HEK293 (cell line): ENCODE measurements around the gene CLIP1.

ENCODE experiments used
- BCL11A ChIP-seq: fragments of 450-650 bp; formaldehyde crosslinking; IDR thresholded peaks from 2 replicates; pipeline ENCODE4 v1.5.1; 2016; ENCODE audit warnings: low read depth, missing biosample characterization, missing genetic modification characterization
- EGR2 ChIP-seq: fragments of 450-650 bp; formaldehyde crosslinking; IDR thresholded peaks from 2 replicates; pipeline ENCODE4 v1.5.1; 2016; ENCODE audit warnings: low read depth, missing biosample characterization, missing genetic modification characterization
- GLI4 ChIP-seq: fragments of 450-650 bp; formaldehyde crosslinking; IDR thresholded peaks from 2 replicates; pipeline ENCODE4 v1.5.1; 2016; ENCODE audit warnings: missing biosample characterization, missing genetic modification characterization
- KLF7 ChIP-seq: fragments of 450-650 bp; formaldehyde crosslinking; IDR thresholded peaks from 2 replicates; pipeline ENCODE4 v1.5.1; 2016; ENCODE audit warnings: missing biosample characterization, missing genetic modification characterization, borderline replicate concordance
- KLF9 ChIP-seq: fragments of 450-650 bp; formaldehyde crosslinking; IDR thresholded peaks from 2 replicates; pipeline ENCODE4 v1.5.1; 2016; ENCODE audit warnings: missing biosample characterization, missing genetic modification characterization, low read depth
- SETDB1 ChIP-seq: IDR thresholded peaks from one replicate; pipeline ENCODE4 v1.6.1; 2017; ENCODE audit warnings: mild to moderate bottlenecking, low read length, moderate library complexity, mixed read lengths; ENCODE audit not compliant: insufficient read length
- SP7 ChIP-seq: fragments of 450-650 bp; formaldehyde crosslinking; IDR thresholded peaks from 2 replicates; pipeline ENCODE4 v1.5.1; 2016; ENCODE audit warnings: missing biosample characterization, missing genetic modification characterization
- ZEB2 ChIP-seq: fragments of 450-650 bp; formaldehyde crosslinking; IDR thresholded peaks from 2 replicates; pipeline ENCODE4 v1.5.1; 2016; ENCODE audit warnings: missing biosample characterization, missing genetic modification characterization
- ZNF114 ChIP-seq: fragments of 450-650 bp; formaldehyde crosslinking; IDR thresholded peaks from 2 replicates; pipeline ENCODE4 v1.5.0; 2017; ENCODE audit warnings: missing biosample characterization, missing genetic modification characterization
- ZNF155 ChIP-seq: fragments of 450-650 bp; formaldehyde crosslinking; IDR thresholded peaks from 2 replicates; pipeline ENCODE4 v1.5.1; 2016; ENCODE audit warnings: missing biosample characterization, missing genetic modification characterization
- ZNF221 ChIP-seq: fragments of 450-650 bp; formaldehyde crosslinking; IDR thresholded peaks from 2 replicates; pipeline ENCODE4 v1.5.1; 2017; ENCODE audit warnings: missing biosample characterization, missing genetic modification characterization, borderline replicate concordance
- ZNF274 ChIP-seq, 2 experiments: fragments of 200-500 bp in 1 of 2; fragments of 450-650 bp in 1 of 2; sonication (Bioruptor generic) in 1 of 2; formaldehyde crosslinking in 1 of 2; IDR thresholded peaks; 2 replicates each; pipeline versions ENCODE4 v1.5.1 to v1.6.1; 2014 to 2016; ENCODE audit warnings: borderline replicate concordance in 1 of 2, inconsistent platforms in 1 of 2, low read length in 1 of 2, missing biosample characterization in 1 of 2, missing genetic modification characterization in 1 of 2
- ZNF341 ChIP-seq: fragments of 450-650 bp; formaldehyde crosslinking; IDR thresholded peaks from 2 replicates; pipeline ENCODE4; 2016; ENCODE audit warnings: low read depth, missing biosample characterization, missing genetic modification characterization
- ZNF366 ChIP-seq: fragments of 450-650 bp; formaldehyde crosslinking; conservative IDR thresholded peaks from 2 replicates; pipeline ENCODE4 v1.5.1; 2016; ENCODE audit warnings: missing biosample characterization, missing genetic modification characterization
- ZNF433 ChIP-seq: fragments of 450-650 bp; formaldehyde crosslinking; IDR thresholded peaks from 2 replicates; pipeline ENCODE4 v1.5.1; 2016; ENCODE audit warnings: missing biosample characterization, missing genetic modification characterization, low read depth
- ZNF48 ChIP-seq: fragments of 450-650 bp; formaldehyde crosslinking; IDR thresholded peaks from 2 replicates; pipeline ENCODE4 v1.5.1; 2016; ENCODE audit warnings: missing biosample characterization, missing genetic modification characterization
- ZNF549 ChIP-seq: fragments of 450-650 bp; IDR thresholded peaks from 2 replicates; pipeline ENCODE4 v1.5.1; 2018; ENCODE audit warnings: missing biosample characterization, missing genetic modification characterization, mild to moderate bottlenecking, inconsistent platforms, moderate library complexity
- ZNF658 ChIP-seq: fragments of 450-650 bp; formaldehyde crosslinking; IDR thresholded peaks from 2 replicates; pipeline ENCODE4; 2016; ENCODE audit warnings: missing biosample characterization, missing genetic modification characterization
- ZNF664 ChIP-seq: fragments of 450-650 bp; formaldehyde crosslinking; IDR thresholded peaks from 2 replicates; pipeline ENCODE4 v1.5.1; 2016; ENCODE audit warnings: missing biosample characterization, missing genetic modification characterization
- ZNF76 ChIP-seq: fragments of 450-650 bp; formaldehyde crosslinking; IDR thresholded peaks from 2 replicates; pipeline ENCODE4; 2016; ENCODE audit warnings: low read depth, missing biosample characterization, missing genetic modification characterization, borderline replicate concordance
- ZNF843 ChIP-seq: fragments of 450-650 bp; formaldehyde crosslinking; IDR thresholded peaks from 2 replicates; pipeline ENCODE4 v1.5.1; 2016; ENCODE audit warnings: missing biosample characterization, missing genetic modification characterization
- TF ChIP-seq, protein P1 (sequence below): fragments of 450-650 bp; formaldehyde crosslinking; IDR thresholded peaks from 2 replicates; pipeline ENCODE4 v1.5.1; 2017; ENCODE audit warnings: missing biosample characterization, missing genetic modification characterization
- TF ChIP-seq, protein P2 (sequence below): fragments of 450-650 bp; formaldehyde crosslinking; IDR thresholded peaks from 2 replicates; pipeline ENCODE4 v1.5.1; 2016; ENCODE audit warnings: missing biosample characterization, missing genetic modification characterization
- TF ChIP-seq, protein P3 (sequence below): fragments of 450-650 bp; IDR thresholded peaks from 2 replicates; pipeline ENCODE4 v1.5.1; 2018; ENCODE audit warnings: missing biosample characterization, missing genetic modification characterization
- TF ChIP-seq, protein P4 (sequence below): fragments of 450-650 bp; formaldehyde crosslinking; IDR thresholded peaks from 2 replicates; pipeline ENCODE4 v1.5.1; 2017; ENCODE audit warnings: missing biosample characterization, missing genetic modification characterization
- TF ChIP-seq, protein P5 (sequence below): fragments of 450-650 bp; formaldehyde crosslinking; IDR thresholded peaks from 2 replicates; pipeline ENCODE4 v1.5.1; 2016; ENCODE audit warnings: missing biosample characterization, missing genetic modification characterization
- TF ChIP-seq, protein P6 (sequence below): fragments of 450-650 bp; formaldehyde crosslinking; IDR thresholded peaks from 2 replicates; pipeline ENCODE4 v1.5.1; 2016; ENCODE audit warnings: missing biosample characterization, missing genetic modification characterization, borderline replicate concordance

Gene CLIP1

DNA sequence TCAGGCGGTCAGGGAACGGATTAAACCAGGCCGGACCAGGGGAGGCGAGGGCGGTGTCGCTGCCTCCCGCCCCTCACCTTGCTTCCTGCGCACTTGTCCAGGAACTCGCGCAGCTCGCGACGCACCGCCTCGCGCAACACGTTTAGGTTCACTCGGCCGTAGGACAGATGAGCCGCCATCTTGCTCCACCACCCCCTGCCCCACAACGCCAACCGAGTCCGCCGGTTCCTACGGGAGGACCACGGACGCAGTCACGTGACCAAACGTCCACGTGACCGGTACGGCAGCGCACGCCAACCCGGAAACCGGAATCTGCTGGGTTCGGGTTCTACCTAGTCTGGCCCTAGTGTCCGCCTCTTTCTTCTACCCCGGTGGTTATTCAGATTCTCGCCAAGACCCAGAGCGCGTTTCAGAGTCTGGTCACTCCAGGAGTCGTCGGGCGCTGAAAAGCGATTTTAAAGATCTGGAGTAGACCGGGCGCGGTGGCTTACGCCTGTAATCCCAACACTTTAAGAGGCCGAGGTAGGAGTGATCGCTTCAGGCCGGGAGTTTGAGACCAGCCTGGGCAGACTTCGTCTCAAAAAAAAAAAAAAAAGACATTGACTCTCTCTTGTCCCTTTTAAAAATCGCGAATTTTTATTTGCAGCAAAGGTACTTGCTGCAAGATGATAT is 156.1 kb downstream of the CLIP1 start, which contains the start of gene VPS33A (continued):
- TF ChIP-seq ZNF221 (tag by site-specific recombination) (peak; percentile 89; the same call in 1 of the 2 replicates), ZNF341 (peak; percentile 46; the same call in 1 of the 2 replicates), BCL11A (tag by site-specific recombination) (no peak; the same call in 1 of the 2 replicates), KLF7 (tag by site-specific recombination) (peak; percentile 74; the same call in 1 of the 2 replicates), KLF9 (tag by site-specific recombination) (peak; percentile 84), ZNF274 (IDR thresholded peaks at IDR 0.05; ENCODE audit: low read length) (no peak), ZNF274 (tag by site-specific recombination; IDR thresholded peaks at IDR 0.05; ENCODE audit: borderline replicate concordance) (no peak), SETDB1 (no peak), ZNF48 (tag by site-specific recombination) (no peak), ZNF76 (tag by site-specific recombination) (peak; percentile 92), EGR2 (tag by site-specific recombination) (peak; percentile 65; the same call in 1 of the 2 replicates), ZNF433 (tag by site-specific recombination) (no peak), ZNF366 (tag by site-specific recombination) (0 out of 2 replicates have a peak, but pooled peaks have one; percentile 34), ZEB2 (tag by site-specific recombination) (peak; percentile 100), ZNF658 (tag by site-specific recombination) (no peak), SP7 (peak; percentile 94), ZNF549 (tag by site-specific recombination) (no peak), ZNF843 (peak; percentile 85), ZNF664 (tag by site-specific recombination) (peak; percentile 80), GLI4 (0 out of 2 replicates have a peak, but pooled peaks have one; percentile 54), ZNF114 (tag by site-specific recombination) (no peak), ZNF155 (tag by site-specific recombination) (no peak)
- TF ChIP-seq, protein P1, sequence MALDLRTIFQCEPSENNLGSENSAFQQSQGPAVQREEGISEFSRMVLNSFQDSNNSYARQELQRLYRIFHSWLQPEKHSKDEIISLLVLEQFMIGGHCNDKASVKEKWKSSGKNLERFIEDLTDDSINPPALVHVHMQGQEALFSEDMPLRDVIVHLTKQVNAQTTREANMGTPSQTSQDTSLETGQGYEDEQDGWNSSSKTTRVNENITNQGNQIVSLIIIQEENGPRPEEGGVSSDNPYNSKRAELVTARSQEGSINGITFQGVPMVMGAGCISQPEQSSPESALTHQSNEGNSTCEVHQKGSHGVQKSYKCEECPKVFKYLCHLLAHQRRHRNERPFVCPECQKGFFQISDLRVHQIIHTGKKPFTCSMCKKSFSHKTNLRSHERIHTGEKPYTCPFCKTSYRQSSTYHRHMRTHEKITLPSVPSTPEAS (tag by site-specific recombination) = peak; percentile 73
- TF ChIP-seq, protein P2, sequence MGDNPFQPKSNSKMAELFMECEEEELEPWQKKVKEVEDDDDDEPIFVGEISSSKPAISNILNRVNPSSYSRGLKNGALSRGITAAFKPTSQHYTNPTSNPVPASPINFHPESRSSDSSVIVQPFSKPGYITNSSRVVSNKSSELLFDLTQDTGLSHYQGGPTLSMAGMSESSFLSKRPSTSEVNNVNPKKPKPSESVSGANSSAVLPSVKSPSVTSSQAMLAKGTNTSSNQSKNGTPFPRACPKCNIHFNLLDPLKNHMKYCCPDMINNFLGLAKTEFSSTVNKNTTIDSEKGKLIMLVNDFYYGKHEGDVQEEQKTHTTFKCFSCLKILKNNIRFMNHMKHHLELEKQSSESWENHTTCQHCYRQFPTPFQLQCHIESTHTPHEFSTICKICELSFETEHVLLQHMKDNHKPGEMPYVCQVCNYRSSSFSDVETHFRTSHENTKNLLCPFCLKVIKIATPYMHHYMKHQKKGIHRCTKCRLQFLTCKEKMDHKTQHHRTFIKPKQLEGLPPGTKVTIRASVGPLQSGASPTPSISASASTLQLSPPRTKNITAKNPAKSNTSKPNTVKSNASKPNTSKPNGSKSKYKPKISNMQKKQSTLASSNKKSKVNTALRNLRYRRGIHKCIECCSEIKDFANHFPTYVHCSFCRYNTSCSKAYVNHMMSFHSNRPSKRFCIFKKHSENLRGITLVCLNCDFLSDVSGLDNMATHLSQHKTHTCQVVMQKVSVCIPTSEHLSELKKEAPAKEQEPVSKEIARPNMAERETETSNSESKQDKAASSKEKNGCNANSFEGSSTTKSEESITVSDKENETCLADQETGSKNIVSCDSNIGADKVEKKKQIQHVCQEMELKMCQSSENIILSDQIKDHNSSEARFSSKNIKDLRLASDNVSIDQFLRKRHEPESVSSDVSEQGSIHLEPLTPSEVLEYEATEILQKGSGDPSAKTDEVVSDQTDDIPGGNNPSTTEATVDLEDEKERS (tag by site-specific recombination) = peak; percentile 65; the same call in 1 of the 2 replicates
- TF ChIP-seq, protein P3, sequence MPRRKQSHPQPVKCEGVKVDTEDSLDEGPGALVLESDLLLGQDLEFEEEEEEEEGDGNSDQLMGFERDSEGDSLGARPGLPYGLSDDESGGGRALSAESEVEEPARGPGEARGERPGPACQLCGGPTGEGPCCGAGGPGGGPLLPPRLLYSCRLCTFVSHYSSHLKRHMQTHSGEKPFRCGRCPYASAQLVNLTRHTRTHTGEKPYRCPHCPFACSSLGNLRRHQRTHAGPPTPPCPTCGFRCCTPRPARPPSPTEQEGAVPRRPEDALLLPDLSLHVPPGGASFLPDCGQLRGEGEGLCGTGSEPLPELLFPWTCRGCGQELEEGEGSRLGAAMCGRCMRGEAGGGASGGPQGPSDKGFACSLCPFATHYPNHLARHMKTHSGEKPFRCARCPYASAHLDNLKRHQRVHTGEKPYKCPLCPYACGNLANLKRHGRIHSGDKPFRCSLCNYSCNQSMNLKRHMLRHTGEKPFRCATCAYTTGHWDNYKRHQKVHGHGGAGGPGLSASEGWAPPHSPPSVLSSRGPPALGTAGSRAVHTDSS (tag by site-specific recombination) = no peak; the same call in 1 of the 2 replicates
- TF ChIP-seq, protein P4, sequence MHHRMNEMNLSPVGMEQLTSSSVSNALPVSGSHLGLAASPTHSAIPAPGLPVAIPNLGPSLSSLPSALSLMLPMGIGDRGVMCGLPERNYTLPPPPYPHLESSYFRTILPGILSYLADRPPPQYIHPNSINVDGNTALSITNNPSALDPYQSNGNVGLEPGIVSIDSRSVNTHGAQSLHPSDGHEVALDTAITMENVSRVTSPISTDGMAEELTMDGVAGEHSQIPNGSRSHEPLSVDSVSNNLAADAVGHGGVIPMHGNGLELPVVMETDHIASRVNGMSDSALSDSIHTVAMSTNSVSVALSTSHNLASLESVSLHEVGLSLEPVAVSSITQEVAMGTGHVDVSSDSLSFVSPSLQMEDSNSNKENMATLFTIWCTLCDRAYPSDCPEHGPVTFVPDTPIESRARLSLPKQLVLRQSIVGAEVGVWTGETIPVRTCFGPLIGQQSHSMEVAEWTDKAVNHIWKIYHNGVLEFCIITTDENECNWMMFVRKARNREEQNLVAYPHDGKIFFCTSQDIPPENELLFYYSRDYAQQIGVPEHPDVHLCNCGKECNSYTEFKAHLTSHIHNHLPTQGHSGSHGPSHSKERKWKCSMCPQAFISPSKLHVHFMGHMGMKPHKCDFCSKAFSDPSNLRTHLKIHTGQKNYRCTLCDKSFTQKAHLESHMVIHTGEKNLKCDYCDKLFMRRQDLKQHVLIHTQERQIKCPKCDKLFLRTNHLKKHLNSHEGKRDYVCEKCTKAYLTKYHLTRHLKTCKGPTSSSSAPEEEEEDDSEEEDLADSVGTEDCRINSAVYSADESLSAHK (tag by site-specific recombination) = peak; percentile 76
- TF ChIP-seq, protein P5, sequence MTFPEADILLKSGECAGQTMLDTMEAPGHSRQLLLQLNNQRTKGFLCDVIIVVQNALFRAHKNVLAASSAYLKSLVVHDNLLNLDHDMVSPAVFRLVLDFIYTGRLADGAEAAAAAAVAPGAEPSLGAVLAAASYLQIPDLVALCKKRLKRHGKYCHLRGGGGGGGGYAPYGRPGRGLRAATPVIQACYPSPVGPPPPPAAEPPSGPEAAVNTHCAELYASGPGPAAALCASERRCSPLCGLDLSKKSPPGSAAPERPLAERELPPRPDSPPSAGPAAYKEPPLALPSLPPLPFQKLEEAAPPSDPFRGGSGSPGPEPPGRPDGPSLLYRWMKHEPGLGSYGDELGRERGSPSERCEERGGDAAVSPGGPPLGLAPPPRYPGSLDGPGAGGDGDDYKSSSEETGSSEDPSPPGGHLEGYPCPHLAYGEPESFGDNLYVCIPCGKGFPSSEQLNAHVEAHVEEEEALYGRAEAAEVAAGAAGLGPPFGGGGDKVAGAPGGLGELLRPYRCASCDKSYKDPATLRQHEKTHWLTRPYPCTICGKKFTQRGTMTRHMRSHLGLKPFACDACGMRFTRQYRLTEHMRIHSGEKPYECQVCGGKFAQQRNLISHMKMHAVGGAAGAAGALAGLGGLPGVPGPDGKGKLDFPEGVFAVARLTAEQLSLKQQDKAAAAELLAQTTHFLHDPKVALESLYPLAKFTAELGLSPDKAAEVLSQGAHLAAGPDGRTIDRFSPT (tag by site-specific recombination) = peak; percentile 88
- TF ChIP-seq, protein P6, sequence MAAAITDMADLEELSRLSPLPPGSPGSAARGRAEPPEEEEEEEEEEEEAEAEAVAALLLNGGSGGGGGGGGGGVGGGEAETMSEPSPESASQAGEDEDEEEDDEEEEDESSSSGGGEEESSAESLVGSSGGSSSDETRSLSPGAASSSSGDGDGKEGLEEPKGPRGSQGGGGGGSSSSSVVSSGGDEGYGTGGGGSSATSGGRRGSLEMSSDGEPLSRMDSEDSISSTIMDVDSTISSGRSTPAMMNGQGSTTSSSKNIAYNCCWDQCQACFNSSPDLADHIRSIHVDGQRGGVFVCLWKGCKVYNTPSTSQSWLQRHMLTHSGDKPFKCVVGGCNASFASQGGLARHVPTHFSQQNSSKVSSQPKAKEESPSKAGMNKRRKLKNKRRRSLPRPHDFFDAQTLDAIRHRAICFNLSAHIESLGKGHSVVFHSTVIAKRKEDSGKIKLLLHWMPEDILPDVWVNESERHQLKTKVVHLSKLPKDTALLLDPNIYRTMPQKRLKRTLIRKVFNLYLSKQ = peak; percentile 90; the same call in 1 of the 2 replicates
